Ovary (tissue), 3 donors: ENCODE measurements around the gene ENTPD7.

Experiments used
- CTCF ChIP-seq, 3 donors: fragments of 450-650 bp in 2 of 3; fragments of 200-600 bp in 1 of 3; IDR thresholded peaks; one replicate each; pipeline versions ENCODE4 v1.5.1 to v1.8.0; 2016 to 2022; ENCODE audit warnings: antibody characterized with exemption in 3 of 3, mild to moderate bottlenecking in 1 of 3
- POLR2A ChIP-seq: fragments of 450-650 bp; IDR thresholded peaks from one replicate; pipeline ENCODE4 v1.6.1; 2017; ENCODE audit warnings: antibody characterized with exemption, mild to moderate bottlenecking, moderate library complexity
- donor health status: DM: no; HTN: no; CAD: no.

- TF ChIP-seq POLR2A = no peak
- no peak for TF ChIP-seq CTCF (IDR thresholded peaks at IDR 0.05)
Measured at GRCh38 chr10:99630433-99630832, 28.9 kb upstream of the ENTPD7 start.
